Transverse colon (tissue), 3 donors: ENCODE measurements around the gene MCRIP2.

Experiments used
- CTCF ChIP-seq, 5 experiments: fragments of 200-600 bp in 3 of 5; fragments of 450-650 bp in 2 of 5; sonication (generic) in 3 of 5; IDR thresholded peaks; 1 replicate in 2 of 5; 2 replicates in 3 of 5; pipeline ENCODE4 v1.5.1; 2016 to 2017; ENCODE audit warnings: antibody characterized with exemption in 5 of 5, inconsistent platforms in 3 of 5, mild to moderate bottlenecking in 2 of 5, moderate library complexity in 1 of 5
- POLR2A ChIP-seq: fragments of 450-650 bp; IDR thresholded peaks from one replicate; pipeline ENCODE4 v1.6.1; 2016; ENCODE audit warnings: antibody characterized with exemption, mild to moderate bottlenecking, moderate library complexity

DNA sequence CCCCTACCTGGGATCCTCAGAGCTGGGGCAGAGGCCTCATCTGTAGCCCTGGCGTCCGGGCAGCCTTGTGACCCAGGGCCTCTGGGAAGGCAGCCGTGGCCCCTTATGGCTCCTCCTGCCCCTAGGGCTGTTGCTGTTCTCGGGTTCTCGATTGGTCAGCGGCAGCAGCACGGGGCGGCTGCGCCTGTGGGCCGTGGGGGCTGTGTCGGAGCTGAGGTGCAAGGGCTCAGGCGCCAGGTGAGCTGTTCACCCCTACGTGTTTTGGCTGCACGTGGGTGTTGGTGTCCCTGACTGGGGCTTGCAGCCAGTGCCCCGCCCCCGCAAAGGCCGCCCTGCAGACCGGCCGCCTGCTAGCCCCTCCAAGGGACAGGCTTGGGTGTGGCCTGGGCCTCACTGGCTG is 20.5 kb downstream of the MCRIP2 start:
- TF ChIP-seq POLR2A (no peak), CTCF (IDR thresholded peaks at IDR 0.05) (no peak)
